Epithelial cell of esophagus (primary cell): ENCODE data around the gene HSPA12A.

ENCODE experiments used
- DNase-seq: peaks from one replicate; pipeline ENCODE4 v3.0.0; 2010; ENCODE audit warnings: low read depth
- H3K4me3 ChIP-seq: 2 replicates; pipeline ENCODE4 v1.5.1; 2011; ENCODE audit warnings: mild to moderate bottlenecking, low read length, control low read depth
- CTCF ChIP-seq: IDR thresholded peaks from 2 replicates; pipeline ENCODE4 v1.5.1; 2011; ENCODE audit warnings: low read depth, mild to moderate bottlenecking, low read length, control low read depth, inconsistent platforms; ENCODE audit not compliant: insufficient read depth; ENCODE audit errors: missing control alignments

HSPA12A gene

GRCh38 chr10:116699471-116700150, 42.8 kb downstream of the HSPA12A start:
- no peak overlapping the region for H3K4me3 ChIP-seq
- no peak for TF ChIP-seq CTCF
- DNase-seq: no peak

- H3K4me3 ChIP-seq: no peak overlapping the region
- no peak for DNase-seq
- no peak for TF ChIP-seq CTCF
Measured at GRCh38 chr10:116699049-116699448, 43.3 kb downstream of the HSPA12A start.

- no peak for DNase-seq
- TF ChIP-seq CTCF: no peak
- H3K4me3 ChIP-seq: no peak overlapping the region
Measured at GRCh38 chr10:116698364-116698763, 44.0 kb downstream of the HSPA12A start.

- no peak for DNase-seq
- TF ChIP-seq CTCF: no peak
- H3K4me3 ChIP-seq: no peak overlapping the region
Measured at GRCh38 chr10:116697816-116698215, 44.5 kb downstream of the HSPA12A start.

GRCh38 chr10:116696919-116697318, 45.4 kb downstream of the HSPA12A start:
- TF ChIP-seq CTCF: no peak
- no peak overlapping the region for H3K4me3 ChIP-seq
- DNase-seq: no peak

- H3K4me3 ChIP-seq: no peak overlapping the region
- no peak for DNase-seq
- TF ChIP-seq CTCF: no peak
Measured at GRCh38 chr10:116694927-116695268, 47.5 kb downstream of the HSPA12A start.

GRCh38 chr10:116694243-116694926, 48.0 kb downstream of the HSPA12A start:
- H3K4me3 ChIP-seq: no peak overlapping the region
- no peak for TF ChIP-seq CTCF
- DNase-seq: no peak
